GM12874 (cell line): Measurements from ENCODE around the gene CTPS1.

Source experiments
- TF ChIP-seq, protein P1 (sequence below): IDR thresholded peaks from 2 replicates; pipeline ENCODE4 v1.5.1; 2011; ENCODE audit warnings: low read depth, mild to moderate bottlenecking, control low read depth, low read length, moderate library complexity; ENCODE audit not compliant: insufficient read depth

The CTPS1 gene

DNA sequence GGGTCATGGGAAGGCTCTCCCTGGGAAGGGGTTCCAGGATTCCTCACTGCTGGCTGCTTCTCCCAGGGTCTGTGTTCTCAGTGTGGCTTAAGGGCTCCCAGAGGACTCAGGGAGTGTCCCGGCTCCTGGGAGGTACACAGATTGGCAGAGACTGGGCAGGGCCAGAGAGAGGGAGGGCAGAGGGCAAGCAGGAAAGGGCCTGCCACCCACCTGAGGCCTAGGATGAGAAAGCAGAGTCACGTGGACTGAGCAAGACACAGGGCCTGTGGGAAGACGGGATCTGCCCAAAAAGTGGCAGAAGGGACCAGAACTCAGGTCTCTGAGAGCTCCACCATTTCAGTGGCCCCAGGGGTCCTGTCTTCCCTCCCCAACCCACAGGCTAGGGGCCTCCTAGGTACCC, 41.2 kb downstream of the CTPS1 start:
- TF ChIP-seq, protein P1, sequence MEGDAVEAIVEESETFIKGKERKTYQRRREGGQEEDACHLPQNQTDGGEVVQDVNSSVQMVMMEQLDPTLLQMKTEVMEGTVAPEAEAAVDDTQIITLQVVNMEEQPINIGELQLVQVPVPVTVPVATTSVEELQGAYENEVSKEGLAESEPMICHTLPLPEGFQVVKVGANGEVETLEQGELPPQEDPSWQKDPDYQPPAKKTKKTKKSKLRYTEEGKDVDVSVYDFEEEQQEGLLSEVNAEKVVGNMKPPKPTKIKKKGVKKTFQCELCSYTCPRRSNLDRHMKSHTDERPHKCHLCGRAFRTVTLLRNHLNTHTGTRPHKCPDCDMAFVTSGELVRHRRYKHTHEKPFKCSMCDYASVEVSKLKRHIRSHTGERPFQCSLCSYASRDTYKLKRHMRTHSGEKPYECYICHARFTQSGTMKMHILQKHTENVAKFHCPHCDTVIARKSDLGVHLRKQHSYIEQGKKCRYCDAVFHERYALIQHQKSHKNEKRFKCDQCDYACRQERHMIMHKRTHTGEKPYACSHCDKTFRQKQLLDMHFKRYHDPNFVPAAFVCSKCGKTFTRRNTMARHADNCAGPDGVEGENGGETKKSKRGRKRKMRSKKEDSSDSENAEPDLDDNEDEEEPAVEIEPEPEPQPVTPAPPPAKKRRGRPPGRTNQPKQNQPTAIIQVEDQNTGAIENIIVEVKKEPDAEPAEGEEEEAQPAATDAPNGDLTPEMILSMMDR, result no peak

DNA sequence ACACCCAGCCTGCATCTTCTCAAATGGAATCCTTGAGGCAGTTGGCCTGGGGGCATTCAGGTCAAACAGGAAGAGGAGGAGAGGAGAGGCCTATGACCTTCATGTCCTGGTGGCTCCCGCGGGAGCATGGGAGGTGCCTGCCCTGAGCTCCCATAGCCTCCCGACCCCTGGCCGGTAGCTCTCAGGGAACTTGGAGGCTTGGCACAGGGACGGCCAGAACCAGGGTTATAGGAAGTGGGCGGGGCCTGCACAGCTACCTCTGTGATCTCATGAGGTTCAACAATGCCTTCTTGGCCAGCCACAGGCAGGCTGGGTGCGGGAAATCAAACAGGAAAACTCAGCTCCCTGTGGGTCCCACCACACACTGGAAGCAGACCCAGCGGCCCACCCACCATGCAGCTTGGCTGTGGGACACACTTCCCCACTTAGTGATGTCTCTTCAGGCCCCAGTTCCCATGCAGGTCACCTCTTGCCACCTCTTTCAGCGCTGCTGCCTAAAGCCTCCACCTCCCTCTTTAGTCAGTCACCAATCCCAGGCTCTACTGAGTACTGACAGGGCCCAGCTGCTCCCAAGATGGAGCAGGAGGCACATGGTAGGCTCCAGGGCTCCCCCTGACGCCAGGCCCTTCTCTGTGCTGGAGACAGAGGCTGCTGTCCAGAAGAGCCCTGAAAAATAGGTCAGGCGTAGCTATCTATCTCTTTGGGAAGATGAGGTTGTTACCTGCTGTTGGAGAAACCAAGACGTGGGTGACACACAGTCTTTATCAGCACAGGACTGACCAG, 42.2 kb downstream of the CTPS1 start, which contains the start of gene SLFNL1:
TSS of gene SLFNL1 (minus strand) at position 200 of the 783 bp plus-strand sequence. CDS start 1,065 bp downstream, outside the sequence.
- TF ChIP-seq, protein P1, result no peak

DNA sequence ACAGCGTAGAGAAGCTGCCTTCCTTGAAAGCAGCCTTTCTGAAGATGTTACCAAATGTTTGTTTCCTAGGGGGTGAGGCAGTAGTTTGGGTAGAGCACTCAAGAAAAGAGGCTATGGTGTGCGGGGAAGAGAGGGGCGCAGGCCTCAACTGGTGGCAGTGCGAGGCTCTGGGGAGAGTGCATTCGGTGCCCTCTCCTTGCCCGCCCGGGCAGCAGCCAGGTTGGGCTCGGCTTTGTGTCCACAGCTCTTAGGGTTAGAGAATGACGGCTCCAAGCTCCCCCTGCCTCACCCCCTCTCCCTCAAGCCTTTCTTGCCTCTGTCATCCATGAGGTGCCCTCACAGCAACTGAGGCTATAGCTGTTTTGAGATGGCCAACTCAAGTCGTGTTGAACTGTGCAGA, 42.9 kb downstream of the CTPS1 start:
- TF ChIP-seq, protein P1, result no peak

DNA sequence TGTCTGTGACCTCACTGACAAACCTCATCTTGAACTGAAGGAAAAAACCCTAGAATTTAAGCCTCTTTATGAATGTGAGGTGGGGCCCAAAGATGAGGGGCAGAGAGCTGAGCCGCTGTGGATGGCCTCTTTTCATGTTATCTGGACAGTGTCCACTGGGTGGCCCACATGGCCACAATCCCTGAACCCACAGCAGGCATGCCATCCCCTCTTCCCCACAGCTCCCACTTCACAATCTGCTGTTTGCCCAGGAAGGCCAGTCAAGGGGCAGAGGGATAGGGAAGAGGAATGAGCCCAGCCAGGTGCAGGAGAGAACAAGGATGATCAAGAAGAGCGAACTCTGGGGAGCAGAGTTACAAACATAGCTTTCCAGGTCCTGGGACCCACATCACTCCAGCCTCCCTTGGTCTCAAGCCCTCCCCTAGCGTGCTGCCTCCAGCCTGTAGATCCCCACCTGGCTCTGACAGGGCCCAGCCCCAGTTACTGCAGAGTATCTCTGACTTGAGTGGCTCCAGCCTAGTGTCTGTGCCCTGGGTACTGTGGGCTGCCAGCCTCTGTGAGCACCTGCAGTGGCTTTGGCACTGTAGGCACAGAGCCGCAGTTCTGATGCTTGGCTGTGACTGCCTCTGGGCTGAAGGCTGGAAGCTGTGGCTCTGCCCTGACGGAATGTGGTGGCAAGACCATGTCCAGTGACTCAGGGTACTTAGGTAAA, 43.9 kb downstream of the CTPS1 start:
- TF ChIP-seq, protein P1, result no peak

DNA sequence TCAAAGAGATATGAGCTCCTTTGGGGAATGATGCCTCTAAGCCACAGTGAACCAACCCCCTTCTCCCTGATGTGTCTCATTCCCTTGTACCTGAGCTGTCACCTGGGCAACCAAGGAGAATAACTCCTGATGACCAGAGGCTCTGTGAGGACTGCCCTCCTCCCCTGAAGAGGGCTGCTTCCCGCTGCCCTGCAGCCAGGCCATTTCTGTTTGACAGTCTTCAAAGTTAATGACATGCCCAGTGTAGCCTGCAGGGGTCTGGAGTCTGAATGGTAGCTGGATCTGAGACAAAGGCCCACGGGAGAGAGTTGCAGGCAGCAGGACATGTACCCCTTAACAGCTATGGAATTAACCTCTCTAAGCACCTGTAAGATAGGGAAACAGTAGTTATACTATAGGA, 45.5 kb downstream of the CTPS1 start:
- TF ChIP-seq, protein P1, result no peak

DNA sequence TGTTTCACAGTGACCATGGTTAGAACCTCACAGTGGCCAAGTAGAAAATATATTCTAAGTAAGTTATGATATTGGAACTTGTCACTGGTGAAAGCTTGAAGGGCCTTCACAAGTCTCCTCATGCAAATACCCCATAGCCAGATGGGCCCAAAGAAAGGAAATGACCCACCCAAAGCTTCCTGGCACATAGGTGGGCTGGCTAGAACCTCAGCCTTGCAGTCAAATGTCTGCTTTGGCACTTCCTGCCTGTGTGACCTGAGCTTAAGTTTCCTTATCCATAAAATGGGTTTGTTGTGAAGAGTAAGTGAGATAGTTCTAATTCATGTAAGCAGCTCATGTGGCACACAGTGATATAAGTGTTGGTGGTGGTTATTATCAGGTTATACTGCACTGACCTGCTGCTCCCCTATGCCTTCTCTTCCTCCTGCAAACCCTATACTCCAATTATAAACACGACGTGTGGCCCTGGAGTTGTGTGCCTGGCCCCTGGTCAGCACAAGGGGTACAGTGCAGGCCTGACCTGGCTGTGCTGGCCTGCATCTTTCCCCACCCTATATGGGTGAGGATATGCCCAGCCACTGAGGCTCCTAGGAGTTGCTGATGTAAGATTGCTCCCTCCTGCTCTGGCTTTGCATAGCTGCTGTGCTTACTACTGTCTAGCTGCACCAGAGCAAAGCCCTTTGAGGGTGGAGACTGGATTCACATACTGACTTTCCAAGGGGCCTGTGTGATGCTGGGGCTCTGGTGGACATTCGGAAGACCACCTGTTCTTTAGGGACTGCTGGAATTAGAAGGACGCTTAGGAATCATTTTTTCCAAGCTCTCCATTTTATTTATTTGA, 46.7 kb downstream of the CTPS1 start:
- TF ChIP-seq, protein P1, result no peak
